ENCODE data around the gene BSG.

Gene BSG

GRCh38 chr19:617551-618246 lies 45.3 kb downstream of the BSG start:
- TF ChIP-seq, protein P1, sequence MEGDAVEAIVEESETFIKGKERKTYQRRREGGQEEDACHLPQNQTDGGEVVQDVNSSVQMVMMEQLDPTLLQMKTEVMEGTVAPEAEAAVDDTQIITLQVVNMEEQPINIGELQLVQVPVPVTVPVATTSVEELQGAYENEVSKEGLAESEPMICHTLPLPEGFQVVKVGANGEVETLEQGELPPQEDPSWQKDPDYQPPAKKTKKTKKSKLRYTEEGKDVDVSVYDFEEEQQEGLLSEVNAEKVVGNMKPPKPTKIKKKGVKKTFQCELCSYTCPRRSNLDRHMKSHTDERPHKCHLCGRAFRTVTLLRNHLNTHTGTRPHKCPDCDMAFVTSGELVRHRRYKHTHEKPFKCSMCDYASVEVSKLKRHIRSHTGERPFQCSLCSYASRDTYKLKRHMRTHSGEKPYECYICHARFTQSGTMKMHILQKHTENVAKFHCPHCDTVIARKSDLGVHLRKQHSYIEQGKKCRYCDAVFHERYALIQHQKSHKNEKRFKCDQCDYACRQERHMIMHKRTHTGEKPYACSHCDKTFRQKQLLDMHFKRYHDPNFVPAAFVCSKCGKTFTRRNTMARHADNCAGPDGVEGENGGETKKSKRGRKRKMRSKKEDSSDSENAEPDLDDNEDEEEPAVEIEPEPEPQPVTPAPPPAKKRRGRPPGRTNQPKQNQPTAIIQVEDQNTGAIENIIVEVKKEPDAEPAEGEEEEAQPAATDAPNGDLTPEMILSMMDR (IDR thresholded peaks at IDR 0.05) = no peak

DNA sequence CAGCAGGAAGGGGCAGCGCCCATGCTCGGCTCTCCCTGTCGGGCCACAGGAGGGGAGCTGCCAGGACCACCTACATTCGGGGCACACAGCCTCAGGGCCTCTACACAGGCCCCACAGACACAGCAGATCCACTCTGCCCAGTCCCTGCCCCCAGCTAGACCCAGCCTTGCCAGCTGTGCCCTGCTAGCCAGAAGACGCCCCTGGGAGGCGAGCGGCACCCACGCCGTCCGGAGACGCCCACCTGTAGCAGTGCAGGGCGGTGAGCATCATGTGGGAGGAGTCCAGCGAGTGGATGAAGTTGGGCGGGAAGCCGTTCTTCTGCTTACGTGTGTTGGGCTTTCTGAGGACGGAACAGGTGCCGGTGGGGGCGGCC lies 45.8 kb downstream of the BSG start:
- TF ChIP-seq, protein P1 (IDR thresholded peaks at IDR 0.05) = no peak

GRCh38 chr19:618674-619285 lies 46.4 kb downstream of the BSG start:
- TF ChIP-seq, protein P1 (IDR thresholded peaks at IDR 0.05) = no peak

GRCh38 chr19:619286-620002 lies 47.0 kb downstream of the BSG start:
- TF ChIP-seq, protein P1 (IDR thresholded peaks at IDR 0.05) = no peak

DNA sequence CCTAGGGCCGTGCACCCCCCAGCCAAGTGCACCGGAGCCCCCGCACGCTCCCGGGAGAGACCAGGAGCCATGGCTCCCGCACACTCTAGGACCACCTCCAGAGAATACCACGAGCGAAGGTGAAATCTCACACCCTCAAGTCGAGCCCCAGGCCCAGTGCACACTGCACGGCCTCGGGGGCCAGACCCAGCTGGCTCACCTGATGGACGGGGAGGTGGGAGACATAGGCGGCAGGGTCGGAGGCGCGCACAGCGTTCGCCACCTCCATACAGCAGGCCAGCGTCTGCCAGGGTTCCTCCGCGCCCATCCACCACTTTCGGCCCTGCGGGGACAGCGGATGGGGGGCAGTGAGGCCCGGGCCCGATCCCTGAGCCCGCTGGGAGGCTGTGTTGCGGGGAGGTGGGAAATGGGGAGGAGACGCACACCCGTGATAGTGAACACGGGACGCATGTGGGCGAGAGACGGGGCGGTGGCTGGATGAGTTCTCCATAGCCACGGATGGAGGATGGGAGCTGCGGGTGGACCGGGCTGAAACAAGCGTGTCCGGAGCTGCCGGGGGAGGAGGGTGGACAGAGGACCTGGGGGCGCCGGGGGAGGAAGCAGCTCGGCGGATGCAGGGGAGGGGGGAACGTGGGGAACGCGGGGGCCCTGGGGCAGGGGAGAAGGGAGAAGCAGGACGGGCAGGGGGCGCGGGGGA lies 47.9 kb downstream of the BSG start:
- TF ChIP-seq, protein P1 (IDR thresholded peaks at IDR 0.05) = no peak

DNA sequence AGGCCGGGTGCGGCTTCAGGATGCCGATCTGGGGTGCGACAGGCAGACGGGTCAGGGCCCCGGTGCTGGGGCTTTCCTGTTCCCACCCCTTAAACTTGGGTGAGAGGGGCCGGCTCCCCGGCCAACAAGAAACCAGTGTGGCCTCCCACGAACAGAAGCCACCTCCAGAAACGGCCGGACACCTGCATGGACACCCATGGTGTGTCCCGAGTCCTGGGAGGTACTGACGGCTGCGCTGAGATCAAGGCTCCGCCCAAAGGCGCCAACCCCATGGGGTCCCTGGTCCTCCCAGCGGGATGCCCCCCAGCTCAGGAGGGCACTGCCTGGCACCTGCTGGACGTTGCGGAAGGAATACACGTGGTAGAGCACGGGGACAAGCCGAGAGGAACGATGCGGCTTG lies 49.4 kb downstream of the BSG start:
- TF ChIP-seq, protein P1 (IDR thresholded peaks at IDR 0.05) = no peak

- TF ChIP-seq, protein P1 (IDR thresholded peaks at IDR 0.05) = no peak
Measured at GRCh38 chr19:622666-623065, 50.3 kb downstream of the BSG start.
